Astrocyte (in vitro differentiated cells and primary cell): ENCODE data around the gene CORO2A.

Source experiments
- EZH2 ChIP-seq: IDR thresholded peaks from 2 replicates; pipeline ENCODE4 v1.6.1; 2012; ENCODE audit warnings: mild to moderate bottlenecking, low read length, inconsistent platforms; ENCODE audit not compliant: insufficient read depth
- TF ChIP-seq, protein P1 (sequence below): IDR thresholded peaks from 2 replicates; pipeline ENCODE4 v1.5.1; 2011; ENCODE audit warnings: low read depth, mild to moderate bottlenecking, inconsistent platforms, low read length, moderate library complexity; ENCODE audit not compliant: insufficient read depth

DNA sequence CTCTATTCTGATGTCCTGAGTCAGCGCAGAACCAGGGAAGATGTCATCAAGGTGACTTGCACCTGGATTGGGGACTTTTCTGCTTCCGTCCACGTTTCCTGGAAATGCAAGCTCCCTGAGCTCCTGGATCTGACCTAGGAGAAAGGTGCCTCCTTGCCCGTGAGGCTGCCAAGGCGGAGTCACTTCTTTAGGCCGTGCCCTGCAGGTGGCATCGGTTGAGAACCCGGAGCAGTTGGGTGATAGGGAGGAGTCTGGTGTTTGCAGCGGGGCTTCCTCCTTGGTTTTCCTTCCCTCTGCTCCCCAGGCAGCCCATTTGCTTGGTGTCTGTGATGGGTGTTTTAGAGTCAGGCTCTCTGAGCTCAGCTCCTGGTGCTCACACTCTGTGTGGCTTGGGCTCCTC, 120.7 kb downstream of the CORO2A start:
- TF ChIP-seq, protein P1, sequence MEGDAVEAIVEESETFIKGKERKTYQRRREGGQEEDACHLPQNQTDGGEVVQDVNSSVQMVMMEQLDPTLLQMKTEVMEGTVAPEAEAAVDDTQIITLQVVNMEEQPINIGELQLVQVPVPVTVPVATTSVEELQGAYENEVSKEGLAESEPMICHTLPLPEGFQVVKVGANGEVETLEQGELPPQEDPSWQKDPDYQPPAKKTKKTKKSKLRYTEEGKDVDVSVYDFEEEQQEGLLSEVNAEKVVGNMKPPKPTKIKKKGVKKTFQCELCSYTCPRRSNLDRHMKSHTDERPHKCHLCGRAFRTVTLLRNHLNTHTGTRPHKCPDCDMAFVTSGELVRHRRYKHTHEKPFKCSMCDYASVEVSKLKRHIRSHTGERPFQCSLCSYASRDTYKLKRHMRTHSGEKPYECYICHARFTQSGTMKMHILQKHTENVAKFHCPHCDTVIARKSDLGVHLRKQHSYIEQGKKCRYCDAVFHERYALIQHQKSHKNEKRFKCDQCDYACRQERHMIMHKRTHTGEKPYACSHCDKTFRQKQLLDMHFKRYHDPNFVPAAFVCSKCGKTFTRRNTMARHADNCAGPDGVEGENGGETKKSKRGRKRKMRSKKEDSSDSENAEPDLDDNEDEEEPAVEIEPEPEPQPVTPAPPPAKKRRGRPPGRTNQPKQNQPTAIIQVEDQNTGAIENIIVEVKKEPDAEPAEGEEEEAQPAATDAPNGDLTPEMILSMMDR, result no peak
- TF ChIP-seq EZH2, result no peak
